HEK293 (cell line): ENCODE results near the gene FRAS1.

Source experiments
- CTCF ChIA-PET: fragments of 350-600 bp; formaldehyde crosslinking; extraction: SDS; loops from one replicate; lab custom pipeline; 2021; ENCODE audit warnings: antibody characterized with exemption; lab: Yijun Ruan, JAX
- POLR2A ChIA-PET: fragments of 300-600 bp; formaldehyde crosslinking; extraction: SDS; loops from one replicate; lab custom pipeline; 2020; ENCODE audit warnings: antibody characterized with exemption, inconsistent platforms; lab: Yijun Ruan, JAX
- H3K27ac ChIP-seq: fragments of 200-500 bp; sonication (Bioruptor generic); 2 replicates; pipeline ENCODE4 v1.5.1; 2014; ENCODE audit warnings: low read depth, low read length, control low read depth, inconsistent platforms; ENCODE audit errors: extremely low read depth
- H3K36me3 ChIP-seq, 2 experiments: fragments of 200-500 bp in 1 of 2; sonication (Bioruptor generic) in 1 of 2; 1 replicate in 1 of 2; 2 replicates in 1 of 2; pipeline ENCODE4 v1.5.1; 2014 to 2017; ENCODE audit warnings: inconsistent platforms in 2 of 2, low read length in 2 of 2; ENCODE audit not compliant: control insufficient read depth in 2 of 2, insufficient read depth in 1 of 2
- H3K4me1 ChIP-seq: fragments of 200-500 bp; sonication (Bioruptor generic); 2 replicates; pipeline ENCODE4 v1.5.1; 2014; ENCODE audit warnings: mild to moderate bottlenecking, low read length, inconsistent platforms; ENCODE audit not compliant: control insufficient read depth, insufficient read depth
- H3K4me3 ChIP-seq: 2 replicates; pipeline ENCODE4 v1.5.1; 2011; ENCODE audit warnings: low read depth, mild to moderate bottlenecking, control low read depth, low read length, moderate library complexity
- H3K9me3 ChIP-seq: fragments of 200-500 bp; sonication (Bioruptor generic); 2 replicates; pipeline ENCODE4 v1.5.1; 2014; ENCODE audit warnings: low read depth, low read length, inconsistent platforms; ENCODE audit not compliant: control insufficient read depth, insufficient read depth
- FEZF1 ChIP-seq: fragments of 450-650 bp; formaldehyde crosslinking; IDR thresholded peaks from 2 replicates; pipeline ENCODE4 v1.5.1; 2016; ENCODE audit warnings: missing biosample characterization, missing genetic modification characterization
- KLF7 ChIP-seq: fragments of 450-650 bp; formaldehyde crosslinking; IDR thresholded peaks from 2 replicates; pipeline ENCODE4 v1.5.1; 2016; ENCODE audit warnings: missing biosample characterization, missing genetic modification characterization, borderline replicate concordance
- KLF9 ChIP-seq: fragments of 450-650 bp; formaldehyde crosslinking; IDR thresholded peaks from 2 replicates; pipeline ENCODE4 v1.5.1; 2016; ENCODE audit warnings: missing biosample characterization, missing genetic modification characterization, low read depth
- SCRT1 ChIP-seq: fragments of 450-650 bp; formaldehyde crosslinking; IDR thresholded peaks from 2 replicates; pipeline ENCODE4 v1.5.1; 2016; ENCODE audit warnings: missing biosample characterization, missing genetic modification characterization, borderline replicate concordance
- SP7 ChIP-seq: fragments of 450-650 bp; formaldehyde crosslinking; IDR thresholded peaks from 2 replicates; pipeline ENCODE4 v1.5.1; 2016; ENCODE audit warnings: missing biosample characterization, missing genetic modification characterization
- ZBTB17 ChIP-seq: fragments of 450-650 bp; formaldehyde crosslinking; IDR thresholded peaks from 2 replicates; pipeline ENCODE4 v1.5.1; 2016; ENCODE audit warnings: missing biosample characterization, missing genetic modification characterization
- ZBTB44 ChIP-seq: fragments of 450-650 bp; IDR thresholded peaks from 2 replicates; pipeline ENCODE4 v1.5.1; 2018; ENCODE audit warnings: missing biosample characterization, mild to moderate bottlenecking, missing genetic modification characterization
- ZBTB6 ChIP-seq: fragments of 450-650 bp; formaldehyde crosslinking; IDR thresholded peaks from 2 replicates; pipeline ENCODE4 v1.5.1; 2017; ENCODE audit warnings: missing biosample characterization, missing genetic modification characterization
- ZFP3 ChIP-seq: fragments of 450-650 bp; formaldehyde crosslinking; IDR thresholded peaks from 2 replicates; pipeline ENCODE4 v1.5.1; 2016; ENCODE audit warnings: low read depth, missing biosample characterization, missing genetic modification characterization
- ZNF174 ChIP-seq: fragments of 450-650 bp; formaldehyde crosslinking; IDR thresholded peaks from 2 replicates; pipeline ENCODE4 v1.5.0; 2017; ENCODE audit warnings: missing biosample characterization, mild to moderate bottlenecking, missing genetic modification characterization
- ZNF175 ChIP-seq: fragments of 450-650 bp; formaldehyde crosslinking; IDR thresholded peaks from 2 replicates; pipeline ENCODE4 v1.5.1; 2016; ENCODE audit warnings: missing biosample characterization, missing genetic modification characterization
- ZNF221 ChIP-seq: fragments of 450-650 bp; formaldehyde crosslinking; IDR thresholded peaks from 2 replicates; pipeline ENCODE4 v1.5.1; 2017; ENCODE audit warnings: missing biosample characterization, missing genetic modification characterization, borderline replicate concordance
- ZNF248 ChIP-seq: fragments of 450-650 bp; formaldehyde crosslinking; IDR thresholded peaks from 2 replicates; pipeline ENCODE4 v1.5.1; 2017; ENCODE audit warnings: missing biosample characterization, missing genetic modification characterization
- ZNF362 ChIP-seq: fragments of 450-650 bp; formaldehyde crosslinking; IDR thresholded peaks from 2 replicates; pipeline ENCODE4 v1.5.1; 2016; ENCODE audit warnings: missing biosample characterization, missing genetic modification characterization
- ZNF423 ChIP-seq: fragments of 450-650 bp; formaldehyde crosslinking; IDR thresholded peaks from 2 replicates; pipeline ENCODE4 v1.5.1; 2016; ENCODE audit warnings: missing biosample characterization, missing genetic modification characterization
- ZNF544 ChIP-seq: fragments of 450-650 bp; formaldehyde crosslinking; IDR thresholded peaks from 2 replicates; pipeline ENCODE4 v1.5.0; 2017; ENCODE audit warnings: missing biosample characterization, missing genetic modification characterization
- ZNF596 ChIP-seq: fragments of 450-650 bp; IDR thresholded peaks from 2 replicates; pipeline ENCODE4 v1.5.0; 2018; ENCODE audit warnings: missing biosample characterization, mild to moderate bottlenecking, missing genetic modification characterization, moderate library complexity
- ZNF658 ChIP-seq: fragments of 450-650 bp; formaldehyde crosslinking; IDR thresholded peaks from 2 replicates; pipeline ENCODE4; 2016; ENCODE audit warnings: missing biosample characterization, missing genetic modification characterization
- ZNF701 ChIP-seq: fragments of 450-650 bp; formaldehyde crosslinking; IDR thresholded peaks from 2 replicates; pipeline ENCODE4 v1.5.1; 2016; ENCODE audit warnings: missing biosample characterization, missing genetic modification characterization
- ZNF76 ChIP-seq: fragments of 450-650 bp; formaldehyde crosslinking; IDR thresholded peaks from 2 replicates; pipeline ENCODE4; 2016; ENCODE audit warnings: low read depth, missing biosample characterization, missing genetic modification characterization, borderline replicate concordance
- TF ChIP-seq, protein P1 (sequence below): fragments of 450-650 bp; formaldehyde crosslinking; IDR thresholded peaks from 2 replicates; pipeline ENCODE4 v1.5.1; 2016; ENCODE audit warnings: missing biosample characterization, missing genetic modification characterization
- TF ChIP-seq, protein P2 (sequence below): fragments of 450-650 bp; formaldehyde crosslinking; IDR thresholded peaks from 2 replicates; pipeline ENCODE4 v1.5.1; 2017; ENCODE audit warnings: missing biosample characterization, missing genetic modification characterization
- TF ChIP-seq, protein P3 (sequence below): fragments of 450-650 bp; formaldehyde crosslinking; IDR thresholded peaks from 2 replicates; pipeline ENCODE4 v1.5.1; 2016; ENCODE audit warnings: missing biosample characterization, missing genetic modification characterization

The FRAS1 gene

GRCh38 chr4:78079726-78080430 lies 22.8 kb downstream of the FRAS1 start (continued):
- TF ChIP-seq, protein P1, sequence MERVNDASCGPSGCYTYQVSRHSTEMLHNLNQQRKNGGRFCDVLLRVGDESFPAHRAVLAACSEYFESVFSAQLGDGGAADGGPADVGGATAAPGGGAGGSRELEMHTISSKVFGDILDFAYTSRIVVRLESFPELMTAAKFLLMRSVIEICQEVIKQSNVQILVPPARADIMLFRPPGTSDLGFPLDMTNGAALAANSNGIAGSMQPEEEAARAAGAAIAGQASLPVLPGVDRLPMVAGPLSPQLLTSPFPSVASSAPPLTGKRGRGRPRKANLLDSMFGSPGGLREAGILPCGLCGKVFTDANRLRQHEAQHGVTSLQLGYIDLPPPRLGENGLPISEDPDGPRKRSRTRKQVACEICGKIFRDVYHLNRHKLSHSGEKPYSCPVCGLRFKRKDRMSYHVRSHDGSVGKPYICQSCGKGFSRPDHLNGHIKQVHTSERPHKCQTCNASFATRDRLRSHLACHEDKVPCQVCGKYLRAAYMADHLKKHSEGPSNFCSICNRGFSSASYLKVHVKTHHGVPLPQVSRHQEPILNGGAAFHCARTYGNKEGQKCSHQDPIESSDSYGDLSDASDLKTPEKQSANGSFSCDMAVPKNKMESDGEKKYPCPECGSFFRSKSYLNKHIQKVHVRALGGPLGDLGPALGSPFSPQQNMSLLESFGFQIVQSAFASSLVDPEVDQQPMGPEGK (tag by site-specific recombination) = no peak
- no peak for TF ChIP-seq ZNF596
- TF ChIP-seq ZNF248 (tag by site-specific recombination) = no peak
- no peak for TF ChIP-seq ZNF544 (tag by site-specific recombination)
- no peak for TF ChIP-seq ZNF174 (tag by site-specific recombination)
- no peak for TF ChIP-seq ZBTB17 (tag by site-specific recombination)
- TF ChIP-seq KLF7 (tag by site-specific recombination) = no peak
- no peak for TF ChIP-seq ZBTB44 (tag by site-specific recombination)

DNA sequence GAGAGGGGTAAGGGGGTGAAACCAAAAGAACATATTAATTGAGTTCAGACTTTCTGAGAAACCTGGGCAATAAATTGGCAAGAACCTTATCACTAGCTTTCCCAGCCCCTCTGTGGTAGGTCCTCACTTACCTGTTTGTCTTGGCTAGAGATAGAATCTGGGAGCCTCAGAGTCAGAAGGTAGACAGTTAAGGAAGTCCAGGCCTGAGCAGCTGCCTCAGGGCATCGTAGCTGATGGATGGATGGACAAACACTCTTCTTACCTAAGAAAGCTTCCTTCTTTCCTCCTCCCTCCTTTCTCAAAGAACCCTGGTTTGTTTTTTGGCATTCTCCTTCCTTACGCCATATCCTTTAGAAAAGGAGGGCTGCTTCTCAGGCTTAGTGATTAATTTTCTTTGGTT lies 24.4 kb downstream of the FRAS1 start:
- CTCF ChIA-PET = no interaction called here
- Histone ChIP-seq H3K27ac (no peak overlapping the region), H3K4me1 (no peaks in the 10 kb centered on the region), H3K4me3 (no peak overlapping the region), H3K9me3 (no peaks in the 10 kb centered on the region), H3K36me3 (no peaks in the 10 kb centered on the region)
- POLR2A ChIA-PET = interaction anchor here (0.6 kb wide), 1 partner anchor 21 kb away, joined by 3 read pairs; no protein-coding TSS in a partner anchor
- TF ChIP-seq ZNF175 (tag by site-specific recombination) = no peak
- TF ChIP-seq FEZF1 = no peak
- TF ChIP-seq ZNF701 (tag by site-specific recombination) = no peak
- no peak for TF ChIP-seq ZNF423
- no peak for TF ChIP-seq KLF9 (tag by site-specific recombination)
- no peak for TF ChIP-seq SP7 (tag by site-specific recombination)
- TF ChIP-seq ZBTB6 (tag by site-specific recombination) = no peak
- TF ChIP-seq, protein P1 (tag by site-specific recombination) = no peak
- no peak for TF ChIP-seq SCRT1 (tag by site-specific recombination)
- TF ChIP-seq, protein P2, sequence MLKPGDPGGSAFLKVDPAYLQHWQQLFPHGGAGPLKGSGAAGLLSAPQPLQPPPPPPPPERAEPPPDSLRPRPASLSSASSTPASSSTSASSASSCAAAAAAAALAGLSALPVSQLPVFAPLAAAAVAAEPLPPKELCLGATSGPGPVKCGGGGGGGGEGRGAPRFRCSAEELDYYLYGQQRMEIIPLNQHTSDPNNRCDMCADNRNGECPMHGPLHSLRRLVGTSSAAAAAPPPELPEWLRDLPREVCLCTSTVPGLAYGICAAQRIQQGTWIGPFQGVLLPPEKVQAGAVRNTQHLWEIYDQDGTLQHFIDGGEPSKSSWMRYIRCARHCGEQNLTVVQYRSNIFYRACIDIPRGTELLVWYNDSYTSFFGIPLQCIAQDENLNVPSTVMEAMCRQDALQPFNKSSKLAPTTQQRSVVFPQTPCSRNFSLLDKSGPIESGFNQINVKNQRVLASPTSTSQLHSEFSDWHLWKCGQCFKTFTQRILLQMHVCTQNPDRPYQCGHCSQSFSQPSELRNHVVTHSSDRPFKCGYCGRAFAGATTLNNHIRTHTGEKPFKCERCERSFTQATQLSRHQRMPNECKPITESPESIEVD = no peak
- TF ChIP-seq, protein P3, sequence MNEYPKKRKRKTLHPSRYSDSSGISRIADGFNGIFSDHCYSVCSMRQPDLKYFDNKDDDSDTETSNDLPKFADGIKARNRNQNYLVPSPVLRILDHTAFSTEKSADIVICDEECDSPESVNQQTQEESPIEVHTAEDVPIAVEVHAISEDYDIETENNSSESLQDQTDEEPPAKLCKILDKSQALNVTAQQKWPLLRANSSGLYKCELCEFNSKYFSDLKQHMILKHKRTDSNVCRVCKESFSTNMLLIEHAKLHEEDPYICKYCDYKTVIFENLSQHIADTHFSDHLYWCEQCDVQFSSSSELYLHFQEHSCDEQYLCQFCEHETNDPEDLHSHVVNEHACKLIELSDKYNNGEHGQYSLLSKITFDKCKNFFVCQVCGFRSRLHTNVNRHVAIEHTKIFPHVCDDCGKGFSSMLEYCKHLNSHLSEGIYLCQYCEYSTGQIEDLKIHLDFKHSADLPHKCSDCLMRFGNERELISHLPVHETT (tag by site-specific recombination) = no peak
- TF ChIP-seq ZNF76 (tag by site-specific recombination) = no peak
- no peak for TF ChIP-seq ZNF362 (tag by site-specific recombination)
- TF ChIP-seq ZNF221 (tag by site-specific recombination) = no peak
- no peak for TF ChIP-seq ZFP3
- no peak for TF ChIP-seq ZNF658 (tag by site-specific recombination)
